LNCAP (cell line): ENCODE measurements around the gene OXLD1.

Experiments used
- CTCF ChIP-seq: fragments of 450-650 bp; IDR thresholded peaks from 2 replicates; pipeline ENCODE4 v1.5.1; 2017; ENCODE audit warnings: mild to moderate bottlenecking

OXLD1 gene

GRCh38 chr17:81666342-81667191, at the start of gene OXLD1, which contains the start of gene CCDC137:
Gene OXLD1, minus strand, starts transcription at chr17:81666605. Its CDS starts 28 bp downstream, at chr17:81666577.
Gene CCDC137, plus strand, starts transcription at chr17:81666737. Its CDS starts 30 bp downstream, at chr17:81666767.
- TF ChIP-seq CTCF, result no peak

GRCh38 chr17:81715107-81715871, 48.9 kb upstream of the OXLD1 start:
- TF ChIP-seq CTCF, result no peak

- TF ChIP-seq CTCF, result no peak
Observed at GRCh38 chr17:81714412-81715106, 48.2 kb upstream of the OXLD1 start.

GRCh38 chr17:81713556-81714411, 47.4 kb upstream of the OXLD1 start:
- TF ChIP-seq CTCF, result no peak

DNA sequence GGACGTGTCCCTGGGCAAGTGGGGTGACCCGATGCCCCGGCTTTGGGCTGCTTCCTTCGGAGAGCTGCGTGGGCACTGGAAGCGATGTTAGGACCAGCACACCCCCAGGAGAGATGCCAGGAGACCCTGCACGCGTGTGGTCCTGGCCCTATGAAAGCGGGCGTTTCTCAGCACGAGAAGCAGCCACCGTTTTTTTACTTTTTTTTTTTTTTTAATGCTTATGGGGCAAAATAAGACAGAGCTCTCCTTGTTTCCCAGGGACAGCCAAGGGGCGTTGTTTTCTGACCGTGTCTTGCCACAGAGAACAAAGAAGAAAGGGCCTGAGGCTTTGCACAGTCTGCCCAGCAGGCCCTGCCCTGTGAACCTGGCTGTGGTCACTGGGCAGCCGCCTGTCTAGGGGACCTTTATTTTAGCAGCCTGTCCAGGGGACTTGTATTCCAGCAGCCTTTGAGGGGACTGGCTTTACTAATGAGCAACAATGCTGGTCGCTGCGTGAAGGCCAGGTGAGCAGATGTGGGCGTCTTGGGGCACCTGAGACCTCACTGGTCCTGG, 46.7 kb upstream of the OXLD1 start:
- TF ChIP-seq CTCF, result no peak

- peak; percentile 35 for TF ChIP-seq CTCF
Observed at GRCh38 chr17:81712468-81713003, 46.1 kb upstream of the OXLD1 start.
